GM21825 (cell line): ENCODE data around the gene UGT1A8.

Source experiments
- ATAC-seq: cut with Tn5 transposase; IDR thresholded peaks from one replicate; pipeline ENCODE4 v1.9.1; 2021; ENCODE audit warnings: mild to moderate bottlenecking, moderate library complexity; ENCODE audit not compliant: unreplicated experiment

The UGT1A8 gene

DNA sequence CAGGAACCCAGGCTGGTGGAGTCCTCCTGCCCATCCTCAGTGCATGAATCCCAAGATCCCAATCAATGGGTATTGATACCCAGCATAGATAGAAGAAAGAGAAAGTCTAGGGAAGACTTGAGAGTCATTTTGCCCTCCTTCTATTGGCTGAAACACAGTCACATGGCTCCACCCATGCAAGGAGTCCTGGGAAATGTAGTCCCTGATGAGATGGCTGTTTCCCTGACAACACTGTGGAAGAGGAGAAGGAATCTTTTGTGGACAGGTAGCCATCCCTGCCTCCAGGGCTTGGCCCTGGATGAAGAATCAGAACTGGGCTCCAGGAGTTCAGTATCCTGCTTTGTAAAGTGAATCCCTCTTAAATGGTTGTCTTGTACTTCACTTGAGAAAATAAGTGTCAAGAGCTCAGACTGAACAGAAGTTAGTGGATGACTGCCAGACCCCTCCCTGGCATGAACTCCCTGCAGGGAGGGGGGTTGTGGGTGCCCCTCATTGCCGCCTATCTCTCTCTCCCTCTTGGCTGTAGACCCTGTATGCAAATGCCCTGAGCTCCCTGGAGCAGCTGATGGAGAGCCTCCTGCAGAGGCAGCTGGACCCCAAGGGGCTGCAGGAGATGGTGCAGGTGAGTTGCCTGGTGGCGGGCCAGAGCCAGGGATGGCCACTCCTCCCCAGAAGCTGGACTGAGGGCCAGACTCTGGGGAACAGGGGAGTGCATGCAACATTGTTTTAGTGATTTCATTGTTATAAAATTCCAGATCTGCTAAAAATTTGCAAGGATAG is 196.8 kb downstream of the UGT1A8 start:
- ATAC-seq, result no peak

DNA sequence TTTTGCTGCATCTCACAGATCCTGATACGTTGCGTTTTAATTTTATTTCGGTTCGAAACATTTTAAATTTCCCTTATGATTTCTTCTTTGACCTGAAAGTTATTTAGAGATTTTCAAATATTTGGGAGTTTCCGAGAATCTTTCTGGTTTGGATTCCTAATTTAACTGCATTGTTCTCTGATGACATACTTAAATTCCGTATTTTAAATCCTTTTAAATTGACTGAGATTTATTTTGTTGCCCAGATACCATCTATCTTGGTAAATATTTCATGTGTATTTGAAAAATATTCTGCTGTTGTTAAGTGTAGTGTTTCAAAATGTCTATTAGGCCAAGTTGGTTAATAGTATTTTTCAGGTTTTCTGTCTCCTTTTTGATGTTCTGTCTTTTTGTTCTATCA is 198.4 kb downstream of the UGT1A8 start:
- ATAC-seq, result no peak

GRCh38 chr2:233816334-233816733 is 198.9 kb downstream of the UGT1A8 start:
- no peak for ATAC-seq

- no peak for ATAC-seq
Measured at GRCh38 chr2:233816771-233817170, 199.3 kb downstream of the UGT1A8 start.

GRCh38 chr2:233817361-233817911 is 200.0 kb downstream of the UGT1A8 start:
- no peak for ATAC-seq

GRCh38 chr2:233817995-233818638 is 200.7 kb downstream of the UGT1A8 start:
- no peak for ATAC-seq

DNA sequence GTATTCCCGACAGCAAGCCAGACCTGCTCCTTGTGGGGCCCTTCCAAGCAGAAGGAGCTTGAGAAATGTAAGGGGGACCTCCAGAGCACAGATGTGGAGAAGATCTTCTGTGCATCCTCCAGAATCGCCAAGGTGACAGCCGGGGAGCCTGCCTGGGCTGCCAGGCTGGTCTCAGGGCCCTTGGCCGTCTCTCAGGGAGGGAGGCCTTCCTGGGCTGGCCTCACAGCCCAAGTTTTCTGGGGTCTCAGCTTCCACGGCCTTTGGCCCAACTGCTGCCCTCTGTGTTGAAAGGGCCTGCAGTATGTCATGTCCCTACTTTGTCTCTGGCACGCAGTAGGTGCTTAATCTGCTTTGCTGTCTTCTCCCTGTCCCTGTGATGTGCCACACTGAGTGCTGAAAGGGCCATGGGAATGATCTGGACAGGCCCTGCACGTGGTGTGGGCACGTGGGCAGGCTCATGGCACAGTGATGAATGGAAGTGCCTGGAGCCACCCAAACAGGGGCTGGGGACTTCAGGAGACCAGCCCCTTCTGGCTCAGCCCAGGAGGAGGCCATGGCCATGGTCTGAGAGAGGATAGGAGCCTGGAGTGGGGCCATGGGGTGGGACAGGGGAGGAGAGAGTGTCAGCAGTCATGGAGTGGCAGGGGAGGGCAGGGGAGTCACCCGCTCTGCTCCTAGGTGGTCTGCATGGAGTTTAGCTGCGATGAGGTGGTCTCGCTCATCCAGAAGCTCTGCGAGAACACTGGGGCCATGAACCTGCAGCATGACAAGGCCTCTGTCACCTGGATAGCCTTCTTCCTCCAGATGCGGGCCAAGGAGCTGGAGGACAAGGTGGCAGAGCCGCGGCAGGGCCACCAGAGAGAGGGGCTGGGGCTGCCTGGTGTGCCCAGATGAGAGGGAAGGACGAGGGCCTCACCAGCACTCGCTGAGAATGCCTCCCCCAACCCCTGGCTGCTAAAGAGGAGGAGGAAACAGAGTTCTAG is 201.5 kb downstream of the UGT1A8 start:
- ATAC-seq, result no peak

GRCh38 chr2:233819884-233820773 is 202.7 kb downstream of the UGT1A8 start:
- no peak for ATAC-seq

- no peak for ATAC-seq
Measured at GRCh38 chr2:233820774-233821105, 203.3 kb downstream of the UGT1A8 start.

GRCh38 chr2:233821196-233821595 is 203.8 kb downstream of the UGT1A8 start:
- ATAC-seq, result no peak

DNA sequence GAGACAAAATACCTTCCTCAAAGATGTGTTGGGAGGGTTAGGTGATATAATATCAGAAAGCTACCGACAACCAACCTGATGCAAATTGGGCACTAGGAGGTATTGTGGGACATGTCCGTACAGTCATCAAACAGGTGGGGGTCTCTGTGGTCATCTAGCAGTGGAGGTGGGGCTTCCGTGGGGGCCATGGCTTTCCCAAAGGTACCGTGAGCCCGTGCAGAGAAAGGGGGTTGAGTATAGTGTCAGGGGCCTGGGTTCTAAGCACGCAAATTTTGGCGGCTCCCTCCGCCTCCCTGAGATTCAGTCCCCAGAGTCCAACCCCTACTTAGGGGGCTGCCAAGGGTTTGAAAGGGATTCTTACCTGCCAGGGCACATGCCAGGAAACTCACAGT is 204.3 kb downstream of the UGT1A8 start:
- no peak for ATAC-seq

GRCh38 chr2:233822101-233822771 is 204.8 kb downstream of the UGT1A8 start:
- ATAC-seq, result no peak
